Duodenal mucosa (tissue), 2 donors: ENCODE results near the gene SLC13A2.

Experiments used
- H3K27ac ChIP-seq: one replicate; pipeline ENCODE4 v1.7.0; 2013; ENCODE audit warnings: low read depth, low read length
- H3K27me3 ChIP-seq, 2 donors: one replicate each; pipeline ENCODE4 v1.7.0; 2013; ENCODE audit warnings: low read length in 2 of 2, control low read depth in 1 of 2; ENCODE audit not compliant: insufficient read depth in 2 of 2, control insufficient read depth in 1 of 2
- H3K36me3 ChIP-seq, 2 donors: one replicate each; pipeline ENCODE4 v1.7.0; 2013; ENCODE audit warnings: low read length in 2 of 2, control low read depth in 1 of 2; ENCODE audit not compliant: insufficient read depth in 2 of 2, control insufficient read depth in 1 of 2
- H3K4me1 ChIP-seq, 2 donors: one replicate each; pipeline ENCODE4 v1.7.0; 2013; ENCODE audit warnings: low read length in 2 of 2, control low read depth in 1 of 2; ENCODE audit not compliant: insufficient read depth in 2 of 2, control insufficient read depth in 1 of 2
- H3K4me3 ChIP-seq, 2 donors: one replicate each; pipeline ENCODE4 v1.7.0; 2013; ENCODE audit warnings: low read length in 2 of 2, low read depth in 1 of 2
- H3K9ac ChIP-seq, 2 donors: one replicate each; pipeline ENCODE4 v1.7.0; 2013; ENCODE audit warnings: low read length in 2 of 2, low read depth in 1 of 2
- H3K9me3 ChIP-seq, 2 donors: one replicate each; pipeline ENCODE4 v1.7.0; 2013; ENCODE audit warnings: low read length in 2 of 2, control low read depth in 1 of 2; ENCODE audit not compliant: control insufficient read depth in 1 of 2

Gene SLC13A2

DNA sequence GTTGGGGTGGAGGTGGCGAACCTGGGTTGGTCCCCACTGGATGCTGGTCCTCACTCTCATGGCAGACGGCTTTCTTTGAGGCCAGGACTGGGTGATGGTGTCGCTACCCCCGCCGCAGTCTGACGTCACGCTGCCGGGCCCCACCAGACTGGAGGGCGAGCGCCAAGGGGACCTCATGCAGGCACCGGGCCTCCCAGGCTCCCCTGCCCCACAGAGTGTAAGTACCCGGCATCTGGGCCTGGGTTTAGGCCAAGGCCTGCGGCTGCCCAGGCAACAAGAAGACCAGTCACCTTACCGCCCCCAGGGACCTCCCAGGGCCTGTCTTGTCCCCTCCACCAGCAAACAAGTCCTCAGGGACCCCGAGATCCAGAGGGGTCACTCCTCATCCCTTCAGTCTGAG lies 50.4 kb downstream of the SLC13A2 start:
- no peaks in the 10 kb centered on the region for H3K27me3 ChIP-seq
- peaks cover 12 to 30% of the 10 kb centered on the region in 2 donors for H3K4me1 ChIP-seq
- H3K9ac ChIP-seq: no peak overlapping the region
- H3K27ac ChIP-seq: no peak overlapping the region
- H3K9me3 ChIP-seq: no peaks in the 10 kb centered on the region
- H3K4me3 ChIP-seq: no peak overlapping the region
- no peaks in the 10 kb centered on the region for H3K36me3 ChIP-seq

DNA sequence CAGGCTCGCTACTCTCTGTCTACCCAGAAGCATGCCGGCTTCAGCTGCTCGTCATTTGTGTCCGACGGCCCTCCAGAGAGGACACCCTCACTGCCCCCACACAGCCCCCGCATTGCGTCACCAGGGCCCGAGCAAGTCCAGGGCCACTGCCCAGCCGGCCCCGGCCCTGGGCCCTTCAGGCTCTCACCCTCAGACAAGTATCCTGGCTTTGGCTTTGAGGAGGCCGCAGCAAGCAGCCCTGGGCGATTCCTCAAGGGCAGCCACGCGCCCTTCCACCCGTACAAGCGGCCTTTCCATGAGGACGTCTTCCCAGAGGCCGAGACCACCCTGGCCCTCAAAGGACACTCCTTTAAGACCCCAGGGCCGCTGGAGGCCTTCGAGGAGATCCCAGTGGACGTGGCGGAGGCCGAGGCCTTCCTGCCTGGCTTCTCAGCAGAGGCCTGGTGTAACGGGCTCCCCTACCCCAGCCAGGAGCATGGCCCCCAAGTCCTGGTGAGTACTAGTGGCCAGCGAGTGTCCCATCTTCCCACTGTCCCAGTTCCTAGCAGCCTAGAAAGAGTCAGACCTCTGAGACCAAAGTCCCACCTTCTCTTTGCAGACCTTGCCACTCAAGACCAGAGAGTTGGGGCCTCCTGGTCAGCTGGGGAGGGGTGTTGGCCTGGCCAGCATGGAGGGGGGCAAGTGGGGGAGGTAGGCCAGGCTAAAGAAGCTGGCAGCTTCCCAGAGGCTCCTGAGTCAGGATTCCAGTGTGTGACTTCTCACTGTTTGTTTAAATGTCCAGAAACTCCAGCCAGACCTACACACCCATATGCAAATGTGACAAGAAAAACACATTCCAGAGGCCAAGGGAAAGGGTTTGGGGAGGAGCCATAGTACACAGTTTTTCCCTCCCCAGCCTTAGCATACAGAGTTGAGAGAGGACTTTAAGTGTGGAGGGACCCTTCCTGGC lies 51.3 kb downstream of the SLC13A2 start:
- Histone ChIP-seq H3K4me1 (peaks cover 7 to 30% of the 10 kb centered on the region in 2 donors), H3K27ac (no peak overlapping the region), H3K27me3 (no peaks in the 10 kb centered on the region), H3K9ac (no peak overlapping the region), H3K4me3 (no peak overlapping the region), H3K9me3 (no peaks in the 10 kb centered on the region), H3K36me3 (no peaks in the 10 kb centered on the region)

DNA sequence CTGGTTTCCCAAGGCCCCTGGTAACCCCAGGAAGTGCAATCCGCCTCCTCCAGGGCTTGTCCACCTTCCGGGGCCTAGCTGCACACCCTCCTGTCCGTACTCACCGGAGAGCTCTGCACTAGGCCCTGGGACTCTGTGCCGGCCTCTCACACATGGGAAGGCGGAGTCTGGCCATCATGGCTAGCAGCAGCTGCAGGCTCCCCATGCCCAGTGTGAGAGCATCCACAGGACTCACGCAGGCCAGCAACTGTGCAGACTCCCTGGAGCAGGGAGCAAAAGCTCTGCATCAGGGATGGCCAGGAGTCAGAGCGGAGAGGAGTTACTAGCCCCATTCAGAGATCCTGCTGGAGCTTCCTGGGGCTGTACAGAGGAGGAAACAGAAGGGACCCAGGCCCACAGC lies 52.9 kb downstream of the SLC13A2 start:
- Histone ChIP-seq H3K36me3 (no peaks in the 10 kb centered on the region), H3K9me3 (no peaks in the 10 kb centered on the region), H3K9ac (no peak overlapping the region), H3K27ac (no peak overlapping the region), H3K27me3 (peaks cover 0 to 3% of the 10 kb centered on the region in 2 donors), H3K4me1 (peaks cover 7 to 30% of the 10 kb centered on the region in 2 donors), H3K4me3 (no peak overlapping the region)

DNA sequence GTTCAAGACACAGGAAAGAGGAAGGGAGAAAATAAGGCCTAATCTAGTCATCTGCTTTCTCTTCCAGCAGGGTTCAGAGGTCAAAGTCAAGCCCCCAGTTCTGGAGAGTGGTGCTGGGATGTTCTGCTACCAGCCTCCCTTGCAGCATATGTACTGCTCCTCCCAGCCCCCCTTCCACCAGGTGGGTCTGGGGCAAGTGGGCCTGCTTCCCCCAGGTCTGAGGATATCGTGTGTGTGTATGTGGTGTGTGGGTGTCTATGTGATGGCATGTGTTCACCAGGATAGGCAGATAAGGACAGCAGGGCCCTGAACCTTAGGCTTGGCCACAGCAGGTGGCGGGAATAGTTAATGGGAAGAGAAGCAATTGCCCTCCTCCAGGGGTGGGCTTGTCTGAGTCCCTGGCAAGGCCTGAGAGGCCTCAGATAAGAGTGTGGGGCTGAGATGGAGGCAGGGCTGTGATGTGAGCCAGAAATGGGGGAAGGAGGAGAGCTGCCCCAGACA lies 53.8 kb downstream of the SLC13A2 start:
- Histone ChIP-seq H3K9me3 (no peaks in the 10 kb centered on the region), H3K36me3 (no peaks in the 10 kb centered on the region), H3K4me3 (no peak overlapping the region), H3K27ac (no peak overlapping the region), H3K9ac (no peak overlapping the region), H3K4me1 (peaks cover 7 to 30% of the 10 kb centered on the region in 2 donors), H3K27me3 (peaks cover 0 to 3% of the 10 kb centered on the region in 2 donors)

DNA sequence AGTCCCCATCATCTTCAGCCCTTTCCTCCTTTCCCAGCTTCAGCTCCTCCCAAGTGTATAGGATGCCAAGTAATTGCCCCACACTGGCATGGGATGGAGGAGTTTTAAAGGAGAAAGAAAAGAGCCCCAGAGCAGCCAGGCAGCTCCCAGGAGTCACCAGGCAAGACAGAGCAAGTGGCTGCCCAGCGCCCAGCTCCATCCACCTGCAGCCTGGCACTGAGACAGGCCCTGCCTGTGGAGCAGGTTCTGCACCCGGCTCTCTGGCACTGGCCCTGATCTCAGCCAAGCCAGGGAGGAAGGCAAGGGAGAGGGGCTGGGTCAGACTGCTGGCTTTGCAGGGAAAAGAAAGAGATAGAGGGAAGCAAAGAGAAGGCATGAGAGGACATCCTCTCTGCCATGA lies 54.4 kb downstream of the SLC13A2 start:
- Histone ChIP-seq H3K36me3 (no peaks in the 10 kb centered on the region), H3K4me3 (no peak overlapping the region), H3K27me3 (peaks cover 0 to 3% of the 10 kb centered on the region in 2 donors), H3K27ac (no peak overlapping the region), H3K9me3 (no peaks in the 10 kb centered on the region), H3K9ac (no peak overlapping the region), H3K4me1 (peaks cover 12 to 37% of the 10 kb centered on the region in 2 donors)

DNA sequence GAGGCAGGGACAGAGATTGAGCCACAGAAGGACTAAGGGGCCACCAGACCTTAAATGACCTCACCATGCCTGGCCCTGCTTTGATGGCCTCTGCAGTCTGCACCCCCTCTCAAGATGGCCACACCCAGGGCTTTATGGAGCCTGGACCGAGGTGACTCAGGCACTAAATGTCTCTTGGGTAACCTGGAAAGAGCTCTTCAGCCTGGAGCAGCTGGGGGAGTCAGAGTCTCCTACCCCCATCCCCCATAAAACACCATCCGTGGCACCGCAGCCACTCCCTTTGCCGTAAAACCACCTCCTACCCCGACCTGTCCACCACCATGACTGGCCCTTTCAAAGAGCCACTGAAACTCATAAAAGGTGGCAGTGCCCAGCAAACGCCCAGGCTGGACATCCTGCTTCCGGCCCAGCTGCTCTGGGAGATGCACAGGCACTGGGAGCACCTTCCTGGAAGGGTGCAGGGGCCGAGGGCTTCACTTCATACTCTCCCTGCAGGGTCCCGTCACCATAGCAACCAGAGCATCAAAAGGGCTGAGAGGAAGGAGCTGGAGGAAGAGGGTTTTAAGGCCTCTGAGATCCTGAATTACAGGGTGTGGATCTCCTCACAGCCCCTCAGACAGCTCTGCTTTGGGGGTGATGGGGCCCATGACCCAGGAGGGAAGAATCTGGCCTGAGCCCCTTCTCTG lies 55.0 kb downstream of the SLC13A2 start:
- no peaks in the 10 kb centered on the region for H3K36me3 ChIP-seq
- H3K9ac ChIP-seq: no peak overlapping the region
- H3K9me3 ChIP-seq: no peaks in the 10 kb centered on the region
- no peak overlapping the region for H3K4me3 ChIP-seq
- peaks cover 0 to 3% of the 10 kb centered on the region in 2 donors for H3K27me3 ChIP-seq
- no peak overlapping the region for H3K27ac ChIP-seq
- H3K4me1 ChIP-seq: peaks cover 18 to 42% of the 10 kb centered on the region in 2 donors

DNA sequence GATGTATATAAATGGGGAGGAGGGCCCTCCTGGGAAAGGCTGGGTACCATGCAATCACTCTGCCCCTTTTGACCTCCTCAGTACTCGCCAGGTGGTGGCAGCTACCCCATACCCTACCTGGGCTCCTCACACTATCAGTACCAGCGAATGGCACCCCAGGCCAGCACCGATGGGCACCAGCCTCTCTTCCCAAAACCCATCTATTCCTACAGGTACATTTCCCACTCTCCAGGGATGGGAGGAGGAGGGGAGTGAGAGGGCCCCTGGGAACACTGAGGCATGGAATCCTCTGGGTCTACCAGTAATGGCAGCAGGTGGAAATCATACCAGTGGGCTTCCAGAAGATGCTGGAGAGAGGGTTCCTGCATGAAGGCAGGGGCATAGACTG lies 55.6 kb downstream of the SLC13A2 start:
- peaks cover 18 to 42% of the 10 kb centered on the region in 2 donors for H3K4me1 ChIP-seq
- no peak overlapping the region for H3K4me3 ChIP-seq
- no peak overlapping the region for H3K9ac ChIP-seq
- no peaks in the 10 kb centered on the region for H3K36me3 ChIP-seq
- H3K27ac ChIP-seq: no peak overlapping the region
- H3K27me3 ChIP-seq: peaks cover 0 to 3% of the 10 kb centered on the region in 2 donors
- no peaks in the 10 kb centered on the region for H3K9me3 ChIP-seq

DNA sequence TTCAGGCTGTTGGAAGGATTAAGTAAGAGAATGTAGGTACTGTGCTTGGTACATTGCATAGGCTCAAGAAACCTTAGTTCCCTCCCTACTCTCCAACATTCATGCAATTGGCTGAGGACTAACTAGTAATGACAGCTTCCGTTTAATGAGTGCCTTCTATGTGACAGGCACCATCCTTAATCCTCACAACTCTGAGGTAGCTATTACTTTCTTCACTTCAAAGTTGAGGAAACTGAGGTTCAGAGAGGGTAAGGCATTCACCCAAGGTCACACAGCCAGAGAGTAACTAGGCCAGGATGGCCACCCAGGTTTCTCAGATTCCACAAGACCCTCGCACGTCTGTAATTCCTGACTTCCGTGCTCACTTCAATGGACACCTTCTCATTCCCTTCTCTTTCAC lies 56.8 kb downstream of the SLC13A2 start:
- Histone ChIP-seq H3K9ac (no peak overlapping the region), H3K27me3 (peaks cover 0 to 3% of the 10 kb centered on the region in 2 donors), H3K4me1 (peaks cover 16 to 37% of the 10 kb centered on the region in 2 donors), H3K27ac (no peak overlapping the region), H3K4me3 (no peak overlapping the region), H3K36me3 (no peaks in the 10 kb centered on the region), H3K9me3 (no peaks in the 10 kb centered on the region)

DNA sequence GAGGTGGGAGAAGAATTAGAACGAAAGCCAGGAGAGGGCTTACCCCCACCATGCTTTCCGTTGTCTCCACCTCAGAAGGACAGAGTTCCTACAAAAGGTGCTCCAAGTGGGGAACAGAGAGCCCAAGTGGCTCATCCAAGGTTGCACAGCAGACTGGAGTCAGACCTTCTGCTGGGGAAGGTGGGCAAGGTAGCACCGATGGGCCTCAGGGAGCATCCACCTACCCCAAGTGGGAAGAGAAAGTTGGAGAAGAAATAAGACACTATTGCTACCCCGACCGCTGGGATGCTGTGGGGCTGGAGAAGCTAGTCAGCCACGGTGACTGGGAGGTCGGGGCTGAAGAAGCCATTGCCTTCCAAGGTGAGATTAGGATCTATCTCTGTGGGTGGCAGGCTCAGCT lies 57.5 kb downstream of the SLC13A2 start:
- no peak overlapping the region for H3K4me3 ChIP-seq
- H3K9me3 ChIP-seq: no peaks in the 10 kb centered on the region
- H3K27me3 ChIP-seq: peaks cover 0 to 3% of the 10 kb centered on the region in 2 donors
- peaks cover 13 to 31% of the 10 kb centered on the region in 2 donors for H3K4me1 ChIP-seq
- H3K27ac ChIP-seq: no peak overlapping the region
- H3K36me3 ChIP-seq: no peaks in the 10 kb centered on the region
- H3K9ac ChIP-seq: no peak overlapping the region
